Measurements from ENCODE around the gene EZH2.

The EZH2 gene

GRCh38 chr7:148825338-148825737 is 58.8 kb downstream of the EZH2 start:
- no peak overlapping the region for H3K23ac ChIP-seq (ENCODE audit: low read depth, low read length, poor library complexity)
- H2BK5ac ChIP-seq (ENCODE audit: low read length) = no peak overlapping the region
- no CpG with 5 or more reads among the region's 5 CpGs for WGBS, 2 donors (ENCODE audit: extremely low coverage in 2 of 2, insufficient read length in 2 of 2, insufficient replicate concordance in 1 of 2)

GRCh38 chr7:148824864-148825263 is 59.2 kb downstream of the EZH2 start:
- no peak overlapping the region for H2AFZ ChIP-seq (ENCODE audit: low read length)
- no peaks in the 10 kb centered on the region for H3K27me3 ChIP-seq (ENCODE audit: control insufficient read depth in 3 of 3, insufficient read depth in 3 of 3, low read depth in 1 of 3, low read length in 3 of 3)
- no peak overlapping the region for H4K8ac ChIP-seq (ENCODE audit: low read depth, low read length)
- H3K79me1 ChIP-seq (ENCODE audit: low read depth, low read length) = no peaks in the 10 kb centered on the region
- no peak overlapping the region for H2BK120ac ChIP-seq (ENCODE audit: low read depth, low read length)
- H3K9me3 ChIP-seq (replicated peaks in 1 of 2; ENCODE audit: control insufficient read depth in 2 of 2, insufficient read depth in 1 of 2, low read depth in 1 of 2, low read length in 2 of 2) = no peaks in the 10 kb centered on the region
- no peak overlapping the region for H3K14ac ChIP-seq (ENCODE audit: low read length)
- DNase-seq (ENCODE audit: low spot score) = no peak
- H3K4me3 ChIP-seq (ENCODE audit: low read length in 2 of 2) = no peak overlapping the region
- H4K91ac ChIP-seq (ENCODE audit: low read depth, low read length, poor library complexity) = no peak overlapping the region
- no peak overlapping the region for H2AK5ac ChIP-seq (ENCODE audit: low read depth, low read length)
- H3K27ac ChIP-seq (replicated peaks; ENCODE audit: low read length) = no peak overlapping the region
- peaks cover 15 to 92% of the 10 kb centered on the region in 2 donors for H3K36me3 ChIP-seq (replicated peaks in 1 of 2; ENCODE audit: control insufficient read depth in 2 of 2, insufficient read depth in 2 of 2, low read length in 2 of 2)
- H3K4ac ChIP-seq (ENCODE audit: low read length) = no peak overlapping the region
- WGBS, 2 donors (ENCODE audit: extremely low coverage in 2 of 2, insufficient read length in 2 of 2, insufficient replicate concordance in 1 of 2) = no CpG with 5 or more reads among the region's 2 CpGs
- no peak overlapping the region for H3K9ac ChIP-seq (ENCODE audit: low read depth, low read length, poor library complexity)
- H3K4me2 ChIP-seq (ENCODE audit: insufficient read depth, low read length, poor library complexity, severe bottlenecking) = no peak overlapping the region
- H2BK5ac ChIP-seq (ENCODE audit: low read length) = no peak overlapping the region
- H2BK15ac ChIP-seq (ENCODE audit: low read length) = no peak overlapping the region
- no peak overlapping the region for H3K23ac ChIP-seq (ENCODE audit: low read depth, low read length, poor library complexity)
- no peak overlapping the region for H3K18ac ChIP-seq (ENCODE audit: low read length)
- no peak overlapping the region for H2BK12ac ChIP-seq (ENCODE audit: low read length)
- H3K4me1 ChIP-seq (ENCODE audit: control insufficient read depth in 2 of 2, insufficient read depth in 1 of 2, low read depth in 1 of 2, low read length in 2 of 2) = no peaks in the 10 kb centered on the region

More at GRCh38 chr7:148825338-148825737, 58.8 kb downstream of the EZH2 start:
- Histone ChIP-seq H3K4me3 (ENCODE audit: low read length in 2 of 2) (no peak overlapping the region), H3K9ac (ENCODE audit: low read depth, low read length, poor library complexity) (no peak overlapping the region), H3K4me2 (ENCODE audit: insufficient read depth, low read length, poor library complexity, severe bottlenecking) (no peak overlapping the region), H2BK120ac (ENCODE audit: low read depth, low read length) (no peak overlapping the region), H3K27ac (replicated peaks; ENCODE audit: low read length) (no peak overlapping the region), H2AFZ (ENCODE audit: low read length) (no peak overlapping the region), H2AK5ac (ENCODE audit: low read depth, low read length) (no peak overlapping the region), H3K36me3 (replicated peaks in 1 of 2; ENCODE audit: control insufficient read depth in 2 of 2, insufficient read depth in 2 of 2, low read length in 2 of 2) (peaks cover 15 to 92% of the 10 kb centered on the region in 2 donors), H3K4ac (ENCODE audit: low read length) (no peak overlapping the region), H2BK15ac (ENCODE audit: low read length) (no peak overlapping the region), H3K14ac (ENCODE audit: low read length) (no peak overlapping the region), H4K91ac (ENCODE audit: low read depth, low read length, poor library complexity) (no peak overlapping the region), H4K8ac (ENCODE audit: low read depth, low read length) (no peak overlapping the region), H3K4me1 (ENCODE audit: control insufficient read depth in 2 of 2, insufficient read depth in 1 of 2, low read depth in 1 of 2, low read length in 2 of 2) (no peaks in the 10 kb centered on the region), H3K18ac (ENCODE audit: low read length) (no peak overlapping the region), H3K9me3 (replicated peaks in 1 of 2; ENCODE audit: control insufficient read depth in 2 of 2, insufficient read depth in 1 of 2, low read depth in 1 of 2, low read length in 2 of 2) (no peaks in the 10 kb centered on the region), H3K79me1 (ENCODE audit: low read depth, low read length) (peaks cover 2% of the 10 kb centered on the region), H2BK12ac (ENCODE audit: low read length) (no peak overlapping the region), H3K27me3 (ENCODE audit: control insufficient read depth in 3 of 3, insufficient read depth in 3 of 3, low read depth in 1 of 3, low read length in 3 of 3) (no peaks in the 10 kb centered on the region)
- no peak for DNase-seq (ENCODE audit: low spot score)

- Histone ChIP-seq H3K36me3 (replicated peaks in 1 of 2; ENCODE audit: control insufficient read depth in 2 of 2, insufficient read depth in 2 of 2, low read length in 2 of 2) (peaks cover 17 to 93% of the 10 kb centered on the region in 2 donors), H3K23ac (ENCODE audit: low read depth, low read length, poor library complexity) (no peak overlapping the region), H2BK12ac (ENCODE audit: low read length) (no peak overlapping the region), H3K9me3 (replicated peaks in 1 of 2; ENCODE audit: control insufficient read depth in 2 of 2, insufficient read depth in 1 of 2, low read depth in 1 of 2, low read length in 2 of 2) (no peaks in the 10 kb centered on the region), H3K27ac (replicated peaks; ENCODE audit: low read length) (no peak overlapping the region), H3K9ac (ENCODE audit: low read depth, low read length, poor library complexity) (no peak overlapping the region), H3K14ac (ENCODE audit: low read length) (no peak overlapping the region), H3K4me2 (ENCODE audit: insufficient read depth, low read length, poor library complexity, severe bottlenecking) (no peak overlapping the region), H2AK5ac (ENCODE audit: low read depth, low read length) (no peak overlapping the region), H4K91ac (ENCODE audit: low read depth, low read length, poor library complexity) (no peak overlapping the region), H4K8ac (ENCODE audit: low read depth, low read length) (no peak overlapping the region), H3K4me3 (ENCODE audit: low read length in 2 of 2) (no peak overlapping the region), H3K27me3 (ENCODE audit: control insufficient read depth in 3 of 3, insufficient read depth in 3 of 3, low read depth in 1 of 3, low read length in 3 of 3) (no peaks in the 10 kb centered on the region), H3K79me1 (ENCODE audit: low read depth, low read length) (peaks cover 2% of the 10 kb centered on the region), H2BK120ac (ENCODE audit: low read depth, low read length) (no peak overlapping the region), H2AFZ (ENCODE audit: low read length) (no peak overlapping the region), H2BK5ac (ENCODE audit: low read length) (no peak overlapping the region), H3K4ac (ENCODE audit: low read length) (no peak overlapping the region), H2BK15ac (ENCODE audit: low read length) (no peak overlapping the region), H3K4me1 (ENCODE audit: control insufficient read depth in 2 of 2, insufficient read depth in 1 of 2, low read depth in 1 of 2, low read length in 2 of 2) (no peaks in the 10 kb centered on the region), H3K18ac (ENCODE audit: low read length) (no peak overlapping the region)
- no peak for DNase-seq (ENCODE audit: low spot score)
- WGBS, 2 donors (ENCODE audit: extremely low coverage in 2 of 2, insufficient read length in 2 of 2, insufficient replicate concordance in 1 of 2) = no CpG with 5 or more reads among the region's 2 CpGs
These were observed 62.7 kb downstream of the EZH2 start for GRCh38 chr7:148821422-148821821.

- no peak for DNase-seq (ENCODE audit: low spot score)
- Histone ChIP-seq H4K91ac (ENCODE audit: low read depth, low read length, poor library complexity) (no peak overlapping the region), H2AFZ (ENCODE audit: low read length) (no peak overlapping the region), H2BK5ac (ENCODE audit: low read length) (no peak overlapping the region), H3K18ac (ENCODE audit: low read length) (no peak overlapping the region), H3K27ac (replicated peaks; ENCODE audit: low read length) (no peak overlapping the region), H2BK15ac (ENCODE audit: low read length) (no peak overlapping the region), H2AK5ac (ENCODE audit: low read depth, low read length) (no peak overlapping the region), H3K4me3 (ENCODE audit: low read length in 2 of 2) (no peak overlapping the region), H3K4ac (ENCODE audit: low read length) (no peak overlapping the region), H3K23ac (ENCODE audit: low read depth, low read length, poor library complexity) (no peak overlapping the region), H3K4me1 (ENCODE audit: control insufficient read depth in 2 of 2, insufficient read depth in 1 of 2, low read depth in 1 of 2, low read length in 2 of 2) (no peaks in the 10 kb centered on the region), H3K4me2 (ENCODE audit: insufficient read depth, low read length, poor library complexity, severe bottlenecking) (no peak overlapping the region), H3K14ac (ENCODE audit: low read length) (no peak overlapping the region), H3K9me3 (replicated peaks in 1 of 2; ENCODE audit: control insufficient read depth in 2 of 2, insufficient read depth in 1 of 2, low read depth in 1 of 2, low read length in 2 of 2) (no peaks in the 10 kb centered on the region), H2BK12ac (ENCODE audit: low read length) (no peak overlapping the region), H3K9ac (ENCODE audit: low read depth, low read length, poor library complexity) (no peak overlapping the region), H3K27me3 (ENCODE audit: control insufficient read depth in 3 of 3, insufficient read depth in 3 of 3, low read depth in 1 of 3, low read length in 3 of 3) (no peaks in the 10 kb centered on the region), H2BK120ac (ENCODE audit: low read depth, low read length) (no peak overlapping the region), H3K79me1 (ENCODE audit: low read depth, low read length) (peaks cover 2% of the 10 kb centered on the region), H3K36me3 (replicated peaks in 1 of 2; ENCODE audit: control insufficient read depth in 2 of 2, insufficient read depth in 2 of 2, low read length in 2 of 2) (peaks cover 19 to 93% of the 10 kb centered on the region in 2 donors), H4K8ac (ENCODE audit: low read depth, low read length) (no peak overlapping the region)
- no CpG with 5 or more reads among the region's 6 CpGs for WGBS, 2 donors (ENCODE audit: extremely low coverage in 2 of 2, insufficient read length in 2 of 2, insufficient replicate concordance in 1 of 2)
These were observed 64.3 kb downstream of the EZH2 start for GRCh38 chr7:148819697-148820360.

Data from neuronal stem cell (in vitro differentiated cells).